SJCRH30 (cell line): Measurements from ENCODE around the gene BMPR1A. TPM values are rescaled to one million over a fixed set of nuclear protein-coding genes. Genes with fewer than 3 reads are reported as not detected.
"Not testable (repeated sequence)": the region's sequence is repeated elsewhere in the genome, so short reads cannot be mapped to it uniquely, and the experiment has no call there.

Experiments used
- DNase-seq, 2 experiments: peaks; one replicate each; pipeline ENCODE4 v3.0.0-alpha.2; 2015 to 2020
- H3K27ac ChIP-seq: fragments of 250-450 bp; sonication (Bioruptor Pico); 2 replicates; pipeline ENCODE4 v1.5.1; 2020; ENCODE audit warnings: mild to moderate bottlenecking, moderate library complexity
- H3K27me3 ChIP-seq: fragments of 250-450 bp; sonication (Bioruptor Pico); 2 replicates; pipeline ENCODE4 v1.5.1; 2020; ENCODE audit warnings: mild to moderate bottlenecking, moderate library complexity
- H3K36me3 ChIP-seq: fragments of 250-450 bp; sonication (Bioruptor Pico); 2 replicates; pipeline ENCODE4 v1.5.1; 2020; ENCODE audit warnings: mild to moderate bottlenecking, moderate library complexity
- H3K4me1 ChIP-seq: fragments of 250-450 bp; sonication (Bioruptor Pico); 2 replicates; pipeline ENCODE4 v1.5.1; 2020; ENCODE audit warnings: mild to moderate bottlenecking, moderate library complexity
- H3K4me3 ChIP-seq: fragments of 250-450 bp; sonication (Bioruptor Pico); 2 replicates; pipeline ENCODE4 v1.5.1; 2020; ENCODE audit warnings: mild to moderate bottlenecking, moderate library complexity
- H3K9me3 ChIP-seq: fragments of 250-450 bp; sonication (Bioruptor Pico); replicated peaks from 2 replicates; pipeline ENCODE4 v1.5.1; 2020; ENCODE audit warnings: mild to moderate bottlenecking, moderate library complexity
- total RNA-seq: library from RNA; depleted of rRNA; stranded (reverse); fragments of >200 nt; shearing (Covaris generic); gene quantifications from 2 replicates; pipeline ENCODE4 v1.2.3, GENCODE V29; 2014; rRNA removed

The BMPR1A gene
- total RNA-seq, 1 experiment from 2014 or later: 36.3 TPM

GRCh38 chr10:86971232-86971991, 215.0 kb downstream of the BMPR1A start:
- Histone ChIP-seq H3K4me1 (peaks cover 17% of the 10 kb centered on the region), H3K27me3 (no peaks in the 10 kb centered on the region), H3K9me3 (no peaks in the 10 kb centered on the region), H3K27ac (no peak overlapping the region), H3K36me3 (no peaks in the 10 kb centered on the region), H3K4me3 (no peak overlapping the region)
- no peak for DNase-seq

GRCh38 chr10:86972613-86973380, 216.4 kb downstream of the BMPR1A start:
- H3K4me1 ChIP-seq: peaks cover 14% of the 10 kb centered on the region
- no peaks in the 10 kb centered on the region for H3K36me3 ChIP-seq
- no peak overlapping the region for H3K27ac ChIP-seq
- H3K27me3 ChIP-seq: no peaks in the 10 kb centered on the region
- DNase-seq: no peak
- H3K4me3 ChIP-seq: no peak overlapping the region
- no peaks in the 10 kb centered on the region for H3K9me3 ChIP-seq

- DNase-seq: no peak
- H3K4me1 ChIP-seq: peaks cover 14% of the 10 kb centered on the region
- H3K36me3 ChIP-seq: no peaks in the 10 kb centered on the region
- no peak overlapping the region for H3K4me3 ChIP-seq
- no peak overlapping the region for H3K27ac ChIP-seq
- H3K27me3 ChIP-seq: no peaks in the 10 kb centered on the region
- H3K9me3 ChIP-seq: no peaks in the 10 kb centered on the region
Measured at GRCh38 chr10:86974484-86974883, 218.1 kb downstream of the BMPR1A start.

- Histone ChIP-seq H3K4me1 (peaks cover 11% of the 10 kb centered on the region; the same call in 1 of the 2 replicates), H3K4me3 (no peak overlapping the region), H3K27me3 (no peaks in the 10 kb centered on the region), H3K36me3 (no peaks in the 10 kb centered on the region), H3K27ac (no peak overlapping the region), H3K9me3 (no peaks in the 10 kb centered on the region)
- no peak for DNase-seq
Measured at GRCh38 chr10:86976362-86977056, 220.1 kb downstream of the BMPR1A start.

GRCh38 chr10:86978457-86978856, 222.0 kb downstream of the BMPR1A start:
- DNase-seq: peak in 1 of 2 experiments; percentile 42
- not testable (repeated sequence) for H3K9me3 ChIP-seq, H3K27ac ChIP-seq, H3K36me3 ChIP-seq, H3K27me3 ChIP-seq, H3K4me3 ChIP-seq
- H3K4me1 ChIP-seq: peaks cover 11% of the 10 kb centered on the region; the same call in 1 of the 2 replicates

GRCh38 chr10:86979296-86979818, 222.9 kb downstream of the BMPR1A start:
- H3K27me3 ChIP-seq: no peaks in the 10 kb centered on the region
- H3K36me3 ChIP-seq: no peaks in the 10 kb centered on the region
- no peak overlapping the region for H3K27ac ChIP-seq
- H3K9me3 ChIP-seq: no peaks in the 10 kb centered on the region
- H3K4me3 ChIP-seq: no peak overlapping the region
- DNase-seq: no peak
- H3K4me1 ChIP-seq: peaks cover 11% of the 10 kb centered on the region; the same call in 1 of the 2 replicates

GRCh38 chr10:86979977-86980448, 223.6 kb downstream of the BMPR1A start:
- H3K27me3 ChIP-seq: no peaks in the 10 kb centered on the region
- no peak overlapping the region for H3K4me3 ChIP-seq
- no peaks in the 10 kb centered on the region for H3K36me3 ChIP-seq
- peaks cover 11% of the 10 kb centered on the region; the same call in 1 of the 2 replicates for H3K4me1 ChIP-seq
- H3K9me3 ChIP-seq: no peaks in the 10 kb centered on the region
- H3K27ac ChIP-seq: no peak overlapping the region
- peak in 1 of 2 experiments; percentile 27 for DNase-seq

- H3K4me1 ChIP-seq: peaks cover 11% of the 10 kb centered on the region; the same call in 1 of the 2 replicates
- DNase-seq, H3K4me3 ChIP-seq, H3K36me3 ChIP-seq, H3K27ac ChIP-seq, H3K27me3 ChIP-seq, H3K9me3 ChIP-seq: not testable (repeated sequence)
Measured at GRCh38 chr10:86981020-86981419, 224.6 kb downstream of the BMPR1A start.

- H3K27me3 ChIP-seq: no peaks in the 10 kb centered on the region
- no peak overlapping the region for H3K4me3 ChIP-seq
- H3K36me3 ChIP-seq: no peaks in the 10 kb centered on the region
- H3K4me1 ChIP-seq: peaks cover 11% of the 10 kb centered on the region; the same call in 1 of the 2 replicates
- no peak for DNase-seq
- no peaks in the 10 kb centered on the region for H3K9me3 ChIP-seq
- no peak overlapping the region for H3K27ac ChIP-seq
Measured at GRCh38 chr10:86981716-86982115, 225.3 kb downstream of the BMPR1A start.

Other genes starting within 250 kb of the BMPR1A start
- gene WAPL, start 234.8 kb upstream of the BMPR1A start, total RNA-seq: 35.4 and 38.0 TPM in 2 replicates
- not detected in 2 replicates for gene OPN4, start 102.1 kb upstream of the BMPR1A start, total RNA-seq
- gene LDB3, start 88.1 kb upstream of the BMPR1A start, total RNA-seq: 0.53 and 0.59 TPM in 2 replicates
- 1.6 and 1.9 TPM in 2 replicates for gene MMRN2, start 201.0 kb downstream of the BMPR1A start, total RNA-seq
- 38.1 and 55.5 TPM in 2 replicates for gene SNCG, start 202.0 kb downstream of the BMPR1A start, total RNA-seq
- gene ADIRF, start 211.9 kb downstream of the BMPR1A start, total RNA-seq: 0.34 and 0.68 TPM in 2 replicates